Neural cell (in vitro differentiated cells): ENCODE results near the gene MYO7A.

Source experiments
- CTCF ChIP-seq: fragments of 450-650 bp; IDR thresholded peaks from 2 replicates; pipeline ENCODE4 v1.5.1; 2014; ENCODE audit warnings: antibody characterized with exemption, mild to moderate bottlenecking, moderate library complexity; ENCODE audit not compliant: poor library complexity, severe bottlenecking
- POLR2AphosphoS5 ChIP-seq: IDR thresholded peaks from 2 replicates; pipeline ENCODE4 v1.6.1; 2012
- RAD21 ChIP-seq: fragments of 450-650 bp; conservative IDR thresholded peaks from 2 replicates; pipeline ENCODE4 v1.6.1; 2014; ENCODE audit warnings: antibody characterized with exemption, mild to moderate bottlenecking, moderate library complexity

DNA sequence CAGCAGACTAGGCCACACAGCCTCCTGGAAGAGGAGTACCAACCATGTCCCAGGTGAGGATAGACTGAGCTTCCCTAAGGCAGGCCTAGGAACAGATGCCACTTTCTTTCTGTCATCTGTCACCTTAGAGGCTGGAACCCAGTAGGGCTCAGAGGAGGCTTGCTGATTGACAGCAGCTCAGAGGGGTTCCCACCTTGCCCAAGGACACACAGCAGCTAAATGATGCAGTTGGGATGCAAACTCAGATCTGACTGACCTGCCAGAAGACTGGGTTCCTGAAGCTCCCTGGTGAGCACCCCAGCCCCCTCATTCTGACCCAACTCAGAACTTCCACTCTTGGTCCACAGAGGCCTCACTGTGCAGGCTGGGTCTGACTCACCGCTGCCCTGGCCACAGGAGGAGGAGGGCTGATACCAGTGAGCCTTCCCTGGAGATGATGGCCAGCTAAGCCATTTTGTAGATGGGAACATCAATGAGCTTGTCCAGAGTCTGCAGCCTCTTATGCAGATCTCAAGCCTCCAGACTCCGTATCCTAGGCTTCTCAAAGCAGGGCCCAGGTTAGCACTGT, 47.3 kb upstream of the MYO7A start:
- no peak for TF ChIP-seq CTCF
- no peak for TF ChIP-seq RAD21
- TF ChIP-seq POLR2AphosphoS5 = no peak
